ENCODE results near the gene ALX1. TPM values are rescaled to one million over a fixed set of nuclear protein-coding genes. Genes with fewer than 3 reads are reported as not detected.

Gene ALX1
- total RNA-seq, 1 experiment from 2014 or later = not detected

- TF ChIP-seq JUND (IDR thresholded peaks at IDR 0.05) = no peak
These were observed 28.4 kb downstream of the ALX1 start (continued) for GRCh38 chr12:85308374-85308773.

GRCh38 chr12:85309125-85309566 lies 29.1 kb downstream of the ALX1 start:
- intact Hi-C loops (cut with micrococcal nuclease) = no loop called here
- CTCF ChIA-PET = no interaction called here

GRCh38 chr12:85310025-85310424 lies 30.0 kb downstream of the ALX1 start:
- no peaks in the 10 kb centered on the region for H3K9me2 ChIP-seq (ENCODE audit: insufficient read depth)
- no peak for TF ChIP-seq MAX (IDR thresholded peaks at IDR 0.05)
- TF ChIP-seq REST (IDR thresholded peaks at IDR 0.05; ENCODE audit: low read depth) = no peak
- TF ChIP-seq ZFX (IDR thresholded peaks at IDR 0.05) = no peak
- no peak for TF ChIP-seq RAD21 (IDR thresholded peaks at IDR 0.05; ENCODE audit: low read depth)
- no peak for TF ChIP-seq TCF7L2 (IDR thresholded peaks at IDR 0.05; ENCODE audit: borderline replicate concordance, extremely low read depth, insufficient read depth, insufficient read length)
- TF ChIP-seq ATF3 (IDR thresholded peaks at IDR 0.05) = no peak
- no peak for TF ChIP-seq ELF1 (IDR thresholded peaks at IDR 0.05; ENCODE audit: borderline replicate concordance, low read depth)
- no peak for TF ChIP-seq POLR2AphosphoS5 (IDR thresholded peaks at IDR 0.05; ENCODE audit: low read depth, low read length)
- no peak for TF ChIP-seq POLR2A (IDR thresholded peaks at IDR 0.05; ENCODE audit: borderline replicate concordance, extremely low read depth, insufficient read depth, insufficient read length)
- H2AFZ ChIP-seq (ENCODE audit: low read depth, low read length, poor library complexity, severe bottlenecking) = no peak overlapping the region
- POLR2A ChIA-PET = no interaction called here
- DNase-seq (ENCODE audit: low read depth, low spot score) (no peak), ATAC-seq (no peak)
- H3K4me3 ChIP-seq (replicated peaks in 1 of 2; ENCODE audit: low read depth in 1 of 2, low read length in 2 of 2) = no peak overlapping the region
- H3K4me1 ChIP-seq (ENCODE audit: control insufficient read depth in 1 of 2, insufficient read depth in 2 of 2, low read length in 2 of 2) = no peaks in the 10 kb centered on the region
- no peak overlapping the region for H3K27ac ChIP-seq (ENCODE audit: low read depth, low read length)
- H3K9ac ChIP-seq (ENCODE audit: low read length) = no peak overlapping the region
- RAD21 ChIA-PET (ENCODE audit: low non-redundant PET in 1 of 2, low total read pairs in 2 of 2, uncharacterized antibody in 2 of 2, unreplicated experiment in 2 of 2) = no interaction called here
- H3K79me2 ChIP-seq (ENCODE audit: insufficient read depth, low read length) = no peaks in the 10 kb centered on the region
- no peak overlapping the region for H3K4me2 ChIP-seq (ENCODE audit: low read length)
- BruUV-seq (replicated peaks) = no TSS peak
- CTCF ChIA-PET = interaction anchor here (1.0 to 1.2 kb wide), 2 partner anchors 10 to 84 kb away, joined by 3 read pairs; no protein-coding TSS in a partner anchor
- no peaks in the 10 kb centered on the region for H3K36me3 ChIP-seq (ENCODE audit: control insufficient read depth in 1 of 2, insufficient read depth in 2 of 2, low read length in 2 of 2)
- H4K20me1 ChIP-seq (ENCODE audit: insufficient read depth) = no peaks in the 10 kb centered on the region
- no peaks in the 10 kb centered on the region for H3K9me3 ChIP-seq (ENCODE audit: control insufficient read depth in 1 of 2, insufficient read depth in 1 of 2, low read depth in 1 of 2, low read length in 2 of 2)
- H3K27me3 ChIP-seq (ENCODE audit: insufficient read depth, low read length) = no peaks in the 10 kb centered on the region
- intact Hi-C loops (cut with micrococcal nuclease) = no loop called here

More at GRCh38 chr12:85309125-85309566, 29.1 kb downstream of the ALX1 start:
- POLR2A ChIA-PET = no interaction called here
- no peak for TF ChIP-seq JUND (IDR thresholded peaks at IDR 0.05)
- no peak for TF ChIP-seq POLR2A (IDR thresholded peaks at IDR 0.05; ENCODE audit: borderline replicate concordance, extremely low read depth, insufficient read depth, insufficient read length)
- TF ChIP-seq TCF7L2 (IDR thresholded peaks at IDR 0.05; ENCODE audit: borderline replicate concordance, extremely low read depth, insufficient read depth, insufficient read length) = no peak
- no peak for TF ChIP-seq SP1 (IDR thresholded peaks at IDR 0.05; ENCODE audit: low read depth)
- H3K36me3 ChIP-seq (ENCODE audit: control insufficient read depth in 1 of 2, insufficient read depth in 2 of 2, low read length in 2 of 2) = no peaks in the 10 kb centered on the region
- no peaks in the 10 kb centered on the region for H3K9me3 ChIP-seq (ENCODE audit: control insufficient read depth in 1 of 2, insufficient read depth in 1 of 2, low read depth in 1 of 2, low read length in 2 of 2)
- no peaks in the 10 kb centered on the region for H4K20me1 ChIP-seq (ENCODE audit: insufficient read depth)
- H3K4me1 ChIP-seq (ENCODE audit: control insufficient read depth in 1 of 2, insufficient read depth in 2 of 2, low read length in 2 of 2) = no peaks in the 10 kb centered on the region
- no peaks in the 10 kb centered on the region for H3K27me3 ChIP-seq (ENCODE audit: insufficient read depth, low read length)
- RAD21 ChIA-PET (ENCODE audit: low non-redundant PET in 1 of 2, low total read pairs in 2 of 2, uncharacterized antibody in 2 of 2, unreplicated experiment in 2 of 2) = no interaction called here
- no peaks in the 10 kb centered on the region for H3K79me2 ChIP-seq (ENCODE audit: insufficient read depth, low read length)
- no peaks in the 10 kb centered on the region for H3K9me2 ChIP-seq (ENCODE audit: insufficient read depth)
- no peak overlapping the region for H3K4me2 ChIP-seq (ENCODE audit: low read length)
- BruUV-seq (replicated peaks) = no TSS peak
- no peak overlapping the region for H2AFZ ChIP-seq (ENCODE audit: low read depth, low read length, poor library complexity, severe bottlenecking)
- H3K27ac ChIP-seq (ENCODE audit: low read depth, low read length) = no peak overlapping the region
- no peak overlapping the region for H3K4me3 ChIP-seq (replicated peaks in 1 of 2; ENCODE audit: low read depth in 1 of 2, low read length in 2 of 2)
- ATAC-seq = no peak
- no peak overlapping the region for H3K9ac ChIP-seq (ENCODE audit: low read length)
- DNase-seq (ENCODE audit: low read depth, low spot score) = no peak
